ENCODE measurements around the gene BCL7C.

BCL7C gene

GRCh38 chr16:30903002-30903401 is 9.1 kb upstream of the BCL7C start (continued):
- TF ChIP-seq TSHZ2 (CRISPR knock-in tag; IDR thresholded peaks at IDR 0.05): no peak
- no peak for TF ChIP-seq ISL1 (CRISPR knock-in tag; IDR thresholded peaks at IDR 0.05)

GRCh38 chr16:30902029-30902972 is 8.4 kb upstream of the BCL7C start:
- TF ChIP-seq ZFP3 (CRISPR knock-in tag; IDR thresholded peaks at IDR 0.05): no peak
- TF ChIP-seq GLIS3 (CRISPR knock-in tag; IDR thresholded peaks at IDR 0.05): no peak
- TF ChIP-seq ZNF70 (CRISPR knock-in tag; IDR thresholded peaks at IDR 0.05): no peak
- no peak for TF ChIP-seq SNAI2 (CRISPR knock-in tag; IDR thresholded peaks at IDR 0.05)
- TF ChIP-seq CREB5 (CRISPR knock-in tag; IDR thresholded peaks at IDR 0.05; ENCODE audit: low read depth): no peak
- TF ChIP-seq BACH2 (CRISPR knock-in tag; IDR thresholded peaks at IDR 0.05; ENCODE audit: borderline replicate concordance): no peak
- TF ChIP-seq TCF4 (CRISPR knock-in tag; IDR thresholded peaks at IDR 0.05; ENCODE audit: borderline replicate concordance): no peak
- no peak for TF ChIP-seq TSHZ2 (CRISPR knock-in tag; IDR thresholded peaks at IDR 0.05)
- TF ChIP-seq PATZ1 (CRISPR knock-in tag; IDR thresholded peaks at IDR 0.05; ENCODE audit: borderline replicate concordance): no peak
- no peak for TF ChIP-seq ESRRG (CRISPR knock-in tag; IDR thresholded peaks at IDR 0.05)
- TF ChIP-seq ZNF565 (CRISPR knock-in tag; conservative IDR thresholded peaks at IDR 0.05; ENCODE audit: low read depth): no peak

GRCh38 chr16:30901201-30902028 is 7.5 kb upstream of the BCL7C start:
- no peak for ATAC-seq
- TF ChIP-seq CSDC2 (CRISPR knock-in tag; IDR thresholded peaks at IDR 0.05) (no peak), SNAI2 (CRISPR knock-in tag; IDR thresholded peaks at IDR 0.05) (no peak), PPARA (CRISPR knock-in tag; IDR thresholded peaks at IDR 0.05; ENCODE audit: borderline replicate concordance) (no peak), ISL1 (CRISPR knock-in tag; IDR thresholded peaks at IDR 0.05) (no peak), ESRRG (CRISPR knock-in tag; IDR thresholded peaks at IDR 0.05) (no peak), CSRNP3 (CRISPR knock-in tag; IDR thresholded peaks at IDR 0.05) (no peak)

More at GRCh38 chr16:30902029-30902972, 8.4 kb upstream of the BCL7C start:
- ATAC-seq: peak; percentile 85
